HEK293T (cell line): Measurements from ENCODE around the gene BAIAP2.
"Not testable (repeated sequence)": the region's sequence is repeated elsewhere in the genome, so short reads cannot be mapped to it uniquely, and the experiment has no call there.

Source experiments
- CTCF ChIA-PET: fragments of 350-600 bp; formaldehyde crosslinking; extraction: SDS; loops from one replicate; lab custom pipeline; 2021; ENCODE audit warnings: antibody characterized with exemption, inconsistent platforms; lab: Yijun Ruan, JAX
- POLR2A ChIA-PET: fragments of 350-600 bp; formaldehyde crosslinking; extraction: SDS; loops from one replicate; lab custom pipeline; 2020; ENCODE audit warnings: antibody characterized with exemption, inconsistent platforms; lab: Yijun Ruan, JAX
- DNase-seq: peaks from one replicate; pipeline ENCODE4 v3.0.0; 2012; ENCODE audit warnings: mixed read lengths; ENCODE audit errors: extremely low spot score
- ARNT ChIP-seq: fragments of 450-650 bp; IDR thresholded peaks from 2 replicates; pipeline ENCODE4 v1.6.1; 2017; ENCODE audit warnings: mild to moderate bottlenecking
- BHLHE40 ChIP-seq: fragments of 450-650 bp; IDR thresholded peaks from 2 replicates; pipeline ENCODE4 v1.6.1; 2016; ENCODE audit warnings: mild to moderate bottlenecking, moderate library complexity, borderline replicate concordance
- CTBP1 ChIP-seq: fragments of 450-650 bp; IDR thresholded peaks from 2 replicates; pipeline ENCODE4 v1.6.1; 2016; ENCODE audit warnings: borderline replicate concordance
- ELF4 ChIP-seq: fragments of 450-650 bp; IDR thresholded peaks from 2 replicates; pipeline ENCODE4 v1.6.1; 2017; ENCODE audit warnings: antibody characterized with exemption
- FOXA1 ChIP-seq: fragments of 450-650 bp; IDR thresholded peaks from 2 replicates; pipeline ENCODE4 v1.6.1; 2016; ENCODE audit warnings: mild to moderate bottlenecking
- FOXK2 ChIP-seq: fragments of 450-650 bp; IDR thresholded peaks from 2 replicates; pipeline ENCODE4 v1.6.1; 2016; ENCODE audit warnings: mild to moderate bottlenecking
- FOXM1 ChIP-seq: fragments of 450-650 bp; IDR thresholded peaks from 2 replicates; pipeline ENCODE4 v1.6.1; 2017; ENCODE audit warnings: mild to moderate bottlenecking, borderline replicate concordance
- HDGF ChIP-seq: fragments of 450-650 bp; IDR thresholded peaks from 2 replicates; pipeline ENCODE4 v1.6.1; 2017; ENCODE audit warnings: antibody characterized with exemption, borderline replicate concordance
- L3MBTL2 ChIP-seq: fragments of 450-650 bp; conservative IDR thresholded peaks from 2 replicates; pipeline ENCODE4 v1.6.1; 2016; ENCODE audit warnings: mild to moderate bottlenecking
- LEF1 ChIP-seq: fragments of 450-650 bp; IDR thresholded peaks from 2 replicates; pipeline ENCODE4 v1.6.1; 2017; ENCODE audit warnings: mild to moderate bottlenecking, borderline replicate concordance
- NFRKB ChIP-seq: fragments of 450-650 bp; IDR thresholded peaks from 2 replicates; pipeline ENCODE4 v1.6.1; 2016; ENCODE audit warnings: mild to moderate bottlenecking, moderate library complexity
- PKNOX1 ChIP-seq: fragments of 450-650 bp; IDR thresholded peaks from 2 replicates; pipeline ENCODE4 v1.6.1; 2016
- SP1 ChIP-seq: fragments of 450-650 bp; IDR thresholded peaks from 2 replicates; pipeline ENCODE4 v1.6.1; 2017
- SUZ12 ChIP-seq: fragments of 450-650 bp; IDR thresholded peaks from 2 replicates; pipeline ENCODE4 v1.6.1; 2016; ENCODE audit warnings: mild to moderate bottlenecking
- TARDBP ChIP-seq: fragments of 450-650 bp; IDR thresholded peaks from 2 replicates; pipeline ENCODE4 v1.6.1; 2016
- ZNF384 ChIP-seq: fragments of 450-650 bp; IDR thresholded peaks from 2 replicates; pipeline ENCODE4 v1.6.1; 2016

Gene BAIAP2

GRCh38 chr17:81027591-81028505, 7.1 kb upstream of the BAIAP2 start:
- ChIA-PET CTCF (no interaction called here), POLR2A (no interaction called here)
- no peak for DNase-seq
- TF ChIP-seq ARNT = no peak
- no peak for TF ChIP-seq FOXK2
- no peak for TF ChIP-seq ELF4
- no peak for TF ChIP-seq SUZ12
- no peak for TF ChIP-seq FOXM1
- no peak for TF ChIP-seq BHLHE40

- CTCF ChIA-PET = no interaction called here
Measured at GRCh38 chr17:81028506-81028858, 6.5 kb upstream of the BAIAP2 start.

GRCh38 chr17:81029859-81030258, 5.1 kb upstream of the BAIAP2 start:
- DNase-seq = no peak
- CTCF ChIA-PET = no interaction called here
- POLR2A ChIA-PET = no interaction called here
- no peak for TF ChIP-seq NFRKB
- no peak for TF ChIP-seq ELF4
- no peak for TF ChIP-seq SUZ12
- TF ChIP-seq ARNT = no peak
- TF ChIP-seq FOXK2 = no peak
- TF ChIP-seq SP1 = no peak
- TF ChIP-seq FOXM1 = no peak
- no peak for TF ChIP-seq LEF1
- no peak for TF ChIP-seq FOXA1
- no peak for TF ChIP-seq BHLHE40
- no peak for TF ChIP-seq CTBP1
- TF ChIP-seq L3MBTL2 = no peak
- no peak for TF ChIP-seq HDGF
- TF ChIP-seq PKNOX1 = no peak
- no peak for TF ChIP-seq TARDBP
- no peak for TF ChIP-seq ZNF384

More at GRCh38 chr17:81028506-81028858, 6.5 kb upstream of the BAIAP2 start:
- POLR2A ChIA-PET = no interaction called here
- TF ChIP-seq TARDBP (no peak), SP1 (no peak), LEF1 (no peak), HDGF (no peak), PKNOX1 (no peak), ZNF384 (no peak), ELF4 (no peak)
- no peak for DNase-seq

- CTCF ChIA-PET = interaction anchor here (1.5 kb wide), 1 partner anchor 8 kb away, joined by 3 read pairs; no protein-coding TSS in a partner anchor
- POLR2A ChIA-PET, DNase-seq: not testable (repeated sequence)
Measured at GRCh38 chr17:81030312-81030711, 4.6 kb upstream of the BAIAP2 start.

GRCh38 chr17:81030741-81031565, 4.0 kb upstream of the BAIAP2 start:
- ChIA-PET POLR2A (interaction anchor here (0.8 to 1.2 kb wide), 2 partner anchors 67 to 206 kb away, joined by 3 to 4 read pairs; no protein-coding TSS in a partner anchor), CTCF (interaction anchor here (1.5 kb wide), 1 partner anchor 9 kb away, joined by 3 read pairs; no protein-coding TSS in a partner anchor)
- TF ChIP-seq CTBP1 (no peak), L3MBTL2 (no peak)
- no peak for DNase-seq

GRCh38 chr17:81031566-81032550, 3.1 kb upstream of the BAIAP2 start:
- CTCF ChIA-PET = interaction anchor here (0.5 to 1.5 kb wide), 2 partner anchors 10 kb away, joined by 3 to 4 read pairs; no protein-coding TSS in a partner anchor
- POLR2A ChIA-PET = interaction anchor here (0.8 to 1.2 kb wide), 2 partner anchors 67 to 205 kb away, joined by 3 to 4 read pairs; no protein-coding TSS in a partner anchor
- DNase-seq = no peak
- TF ChIP-seq SUZ12 (no peak), FOXM1 (no peak), ARNT (no peak), NFRKB (no peak), LEF1 (no peak), FOXK2 (no peak), CTBP1 (no peak)
